Measurements from ENCODE around the gene SLK. TPM values are rescaled to one million over a fixed set of nuclear protein-coding genes. Genes with fewer than 3 reads are reported as not detected.

Gene SLK
- total RNA-seq, 1 experiment from 2014 or later = 40.8 TPM

GRCh38 chr10:104005172-104005863 lies 38.4 kb downstream of the SLK start:
- DNase-seq (ENCODE audit: low read depth, low spot score) (no peak), ATAC-seq (no peak)
- TF ChIP-seq SIN3A (IDR thresholded peaks at IDR 0.05; ENCODE audit: borderline replicate concordance, insufficient read depth, low read depth, low read length) = no peak
- no peak for TF ChIP-seq POLR2AphosphoS5 (IDR thresholded peaks at IDR 0.05; ENCODE audit: low read depth, low read length)
- TF ChIP-seq TCF7L2 (IDR thresholded peaks at IDR 0.05; ENCODE audit: low read depth, low read length) = no peak
- TF ChIP-seq CTCF (IDR thresholded peaks at IDR 0.05) = no peak
- TF ChIP-seq REST (IDR thresholded peaks at IDR 0.05; ENCODE audit: insufficient read depth in 1 of 2, low read depth in 2 of 2, low read length in 1 of 2) = no peak
- in situ Hi-C loops (cut with HindIII; ENCODE audit: low pct_unique_long_range_greater_than_20kb, low sequenced_read_pairs) = no loop called here
- ChIA-PET CTCF (no interaction called here), POLR2A (interaction anchor here (0.7 kb wide), 1 partner anchor 292 kb away, joined by 3 read pairs; no protein-coding TSS in a partner anchor)
- Histone ChIP-seq H3K36me3 (ENCODE audit: control insufficient read depth, insufficient read depth, low read length) (peaks cover 40% of the 10 kb centered on the region), H3K4me3 (ENCODE audit: low read depth in 2 of 2, low read length in 2 of 2) (no peak overlapping the region), H3K9me3 (ENCODE audit: control insufficient read depth, insufficient read depth, low read depth, low read length) (no peaks in the 10 kb centered on the region), H3K27ac (ENCODE audit: low read length) (no peak overlapping the region), H3K27me3 (ENCODE audit: control insufficient read depth, insufficient read depth, low read length) (no peaks in the 10 kb centered on the region), H3K4me1 (ENCODE audit: control insufficient read depth, insufficient read depth, low read length) (no peaks in the 10 kb centered on the region)
- BruUV-seq (replicated peaks) = no TSS peak
- intact Hi-C loops (cut with micrococcal nuclease; ENCODE audit: unreplicated experiment) = no loop called here

GRCh38 chr10:104011904-104012303 lies 45.0 kb downstream of the SLK start:
- in situ Hi-C loops (cut with HindIII; ENCODE audit: low pct_unique_long_range_greater_than_20kb, low sequenced_read_pairs) (no loop called here), intact Hi-C loops (cut with micrococcal nuclease; ENCODE audit: unreplicated experiment) (no loop called here)
- H3K27ac ChIP-seq (ENCODE audit: low read length) = no peak overlapping the region
- no peak for ATAC-seq
- TF ChIP-seq TCF7L2 (IDR thresholded peaks at IDR 0.05; ENCODE audit: low read depth, low read length) (no peak), CTCF (IDR thresholded peaks at IDR 0.05) (no peak), POLR2AphosphoS5 (IDR thresholded peaks at IDR 0.05; ENCODE audit: low read depth, low read length) (no peak), SIN3A (IDR thresholded peaks at IDR 0.05; ENCODE audit: borderline replicate concordance, insufficient read depth, low read depth, low read length) (no peak), REST (IDR thresholded peaks at IDR 0.05; ENCODE audit: insufficient read depth in 1 of 2, low read depth in 2 of 2, low read length in 1 of 2) (no peak)
- H3K9me3 ChIP-seq (ENCODE audit: control insufficient read depth, insufficient read depth, low read depth, low read length) = no peaks in the 10 kb centered on the region
- POLR2A ChIA-PET = interaction anchor here (0.7 to 1.1 kb wide), 2 partner anchors 91 to 159 kb away, joined by 4 to 6 read pairs; no protein-coding TSS in a partner anchor
- no peak for DNase-seq (ENCODE audit: low read depth, low spot score)
- H3K4me1 ChIP-seq (ENCODE audit: control insufficient read depth, insufficient read depth, low read length) = no peaks in the 10 kb centered on the region
- BruUV-seq (replicated peaks) = no TSS peak
- CTCF ChIA-PET = no interaction called here
- no peak overlapping the region for H3K4me3 ChIP-seq (ENCODE audit: low read depth in 2 of 2, low read length in 2 of 2)
- no peaks in the 10 kb centered on the region for H3K27me3 ChIP-seq (ENCODE audit: control insufficient read depth, insufficient read depth, low read length)
- H3K36me3 ChIP-seq (ENCODE audit: control insufficient read depth, insufficient read depth, low read length) = peaks cover 7% of the 10 kb centered on the region; the same call in 1 of the 2 replicates

Measured in Panc1 (cell line).